Measurements from ENCODE around the gene NKAIN2. TPM values are rescaled to one million over a fixed set of nuclear protein-coding genes. Genes with fewer than 3 reads are reported as not detected.
"Not testable (repeated sequence)": the region's sequence is repeated elsewhere in the genome, so short reads cannot be mapped to it uniquely, and the experiment has no call there.

NKAIN2 gene
- total RNA-seq, 1 donor from 2014 or later: not detected

DNA sequence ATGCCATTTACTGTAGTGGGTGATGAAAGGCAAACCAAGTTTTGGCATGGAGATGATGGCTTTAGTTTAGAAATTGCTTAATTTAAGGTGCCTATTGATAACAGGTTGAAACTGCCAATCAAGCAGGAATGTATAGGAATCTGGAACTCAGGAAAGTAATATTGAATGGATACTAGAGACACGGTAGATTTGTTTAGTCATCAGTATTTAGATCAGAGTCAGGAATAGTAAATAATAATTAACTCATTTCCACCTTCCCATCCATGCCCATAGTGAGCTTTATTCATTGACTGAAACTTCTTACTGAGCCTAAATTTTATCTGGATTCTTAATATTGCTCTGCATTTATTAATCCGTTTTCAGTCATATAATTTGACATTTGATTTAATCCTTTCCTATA lies 500.3 kb downstream of the NKAIN2 start:
- no peak for DNase-seq (ENCODE audit: low read depth in 2 of 2)

DNA sequence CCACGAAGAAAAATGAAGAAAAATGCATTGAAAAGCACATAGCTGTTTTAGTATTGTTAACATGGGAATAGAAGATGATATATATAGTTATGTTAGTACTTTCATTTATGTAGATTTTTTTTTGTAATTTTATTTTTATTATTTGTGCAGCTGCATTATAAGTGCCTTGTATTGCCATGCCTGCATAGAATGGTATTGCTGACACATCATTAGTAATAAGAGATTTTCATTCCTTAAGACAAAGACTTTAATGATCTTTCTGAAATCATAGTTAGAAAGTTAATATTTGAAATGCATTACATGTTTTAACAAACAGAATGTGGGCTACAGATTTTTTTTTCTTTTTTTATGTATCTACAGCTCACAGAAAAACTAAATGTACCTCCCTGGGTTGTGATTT lies 506.5 kb downstream of the NKAIN2 start:
- DNase-seq (ENCODE audit: low read depth in 2 of 2): no peak

DNA sequence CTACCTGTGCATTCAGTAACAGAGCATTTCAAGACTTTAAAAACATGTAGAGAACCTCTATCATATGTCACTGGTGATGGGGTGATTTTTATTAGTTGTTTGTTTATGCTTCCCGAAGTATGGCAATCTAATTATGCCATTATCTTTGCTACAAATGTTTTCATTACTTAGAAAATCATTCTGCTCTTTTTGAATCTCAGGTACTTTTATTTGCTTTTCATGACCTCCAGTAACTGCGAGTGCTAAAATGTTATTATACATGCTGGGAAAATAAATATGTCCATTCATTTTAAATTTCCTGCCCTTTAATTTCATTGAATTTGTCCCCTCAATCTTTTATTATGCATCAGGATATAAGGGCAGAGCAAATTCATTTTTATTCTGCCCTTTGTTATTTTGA lies 515.7 kb downstream of the NKAIN2 start:
- no peak for DNase-seq (ENCODE audit: low read depth in 2 of 2)

DNA sequence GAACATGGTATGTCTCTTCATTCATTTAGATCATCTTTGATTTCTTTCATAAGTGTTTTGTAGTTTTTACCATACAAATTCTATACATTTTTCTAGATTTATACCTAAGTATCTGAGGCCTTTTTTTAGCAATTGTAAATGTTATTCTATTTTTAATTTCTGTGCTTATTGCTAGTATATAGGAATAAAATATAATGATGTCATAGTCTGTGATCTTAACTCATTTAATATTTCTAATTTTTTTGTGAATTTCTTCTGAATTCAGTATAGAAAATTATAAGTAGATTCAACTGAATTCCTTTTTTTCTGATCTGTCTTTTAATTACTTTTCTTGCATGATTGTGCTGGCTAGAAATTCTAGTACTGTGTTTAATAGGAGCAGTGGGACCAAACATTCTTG lies 520.6 kb downstream of the NKAIN2 start:
- no peak for DNase-seq (ENCODE audit: low read depth in 2 of 2)

DNA sequence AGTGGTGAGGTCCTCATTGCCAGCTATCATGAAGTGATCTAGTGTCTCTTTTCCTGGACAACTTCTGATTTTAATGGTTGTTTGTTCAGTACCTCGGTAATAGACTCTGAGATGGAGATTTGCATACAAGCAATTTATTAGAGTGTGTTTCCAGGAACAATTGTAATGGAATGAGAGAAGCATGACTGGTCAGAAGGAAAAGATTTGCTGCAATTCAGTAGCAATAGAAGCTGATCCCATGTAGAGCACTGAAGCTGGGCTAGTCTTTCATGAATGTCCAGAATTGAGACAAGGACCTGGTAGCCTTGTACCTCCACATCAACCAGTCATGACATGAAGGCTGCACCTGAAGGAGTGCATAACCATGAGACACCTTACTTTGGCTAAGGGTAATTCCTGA lies 526.5 kb downstream of the NKAIN2 start:
- DNase-seq (ENCODE audit: low read depth in 2 of 2): no peak

DNA sequence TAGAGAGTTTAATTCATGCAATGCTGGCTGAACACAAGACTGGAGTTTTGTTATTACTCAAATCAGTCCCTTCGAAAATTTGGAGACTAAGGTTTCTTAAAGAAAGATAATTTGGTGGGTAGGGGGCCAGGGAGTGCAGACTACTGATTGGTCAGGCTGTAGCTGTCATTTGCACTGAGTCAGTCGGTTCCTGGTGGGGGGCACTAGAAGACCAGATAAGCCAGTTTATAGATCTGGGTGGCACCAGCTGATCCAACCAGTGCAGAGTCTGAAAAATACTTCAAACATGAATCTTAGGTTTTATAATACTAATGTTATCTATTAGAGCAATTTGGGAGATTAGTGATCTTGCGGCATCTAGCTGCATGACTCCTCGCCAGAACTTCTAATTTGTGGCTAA lies 530.7 kb downstream of the NKAIN2 start:
- no peak for DNase-seq (ENCODE audit: low read depth in 2 of 2)

DNA sequence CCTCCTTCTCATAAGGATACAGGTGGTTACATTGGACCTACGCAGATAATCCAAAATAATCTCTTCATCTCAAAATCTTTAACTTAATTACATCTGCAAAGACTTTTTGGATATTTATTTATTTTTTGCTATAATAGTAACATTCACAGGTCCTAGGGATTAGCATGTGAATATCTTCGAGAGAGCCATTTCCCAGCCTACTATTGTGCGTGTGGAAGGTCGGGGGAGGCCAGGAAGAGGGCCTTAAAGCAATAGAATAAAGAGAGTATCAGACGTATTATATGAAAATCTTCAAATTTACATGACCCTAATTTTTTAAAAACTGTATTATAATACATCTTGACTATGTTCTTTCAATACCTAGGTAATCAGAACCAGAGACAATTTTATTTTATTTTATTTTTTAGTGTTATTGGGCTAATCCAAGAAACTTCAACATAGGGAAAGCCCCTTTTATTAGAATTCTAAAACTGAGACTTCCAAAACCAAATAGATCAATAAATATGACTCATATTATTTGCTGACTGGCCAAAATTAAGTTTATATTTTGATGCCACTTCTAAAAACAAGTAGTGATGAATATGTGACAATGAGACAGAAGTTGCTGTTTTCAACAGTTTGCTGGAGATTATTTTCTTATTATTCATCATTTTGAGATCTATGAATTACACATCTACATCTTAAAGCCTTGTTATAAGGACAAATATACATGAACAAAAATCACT lies 536.1 kb downstream of the NKAIN2 start:
- DNase-seq (ENCODE audit: low read depth in 2 of 2): no peak

DNA sequence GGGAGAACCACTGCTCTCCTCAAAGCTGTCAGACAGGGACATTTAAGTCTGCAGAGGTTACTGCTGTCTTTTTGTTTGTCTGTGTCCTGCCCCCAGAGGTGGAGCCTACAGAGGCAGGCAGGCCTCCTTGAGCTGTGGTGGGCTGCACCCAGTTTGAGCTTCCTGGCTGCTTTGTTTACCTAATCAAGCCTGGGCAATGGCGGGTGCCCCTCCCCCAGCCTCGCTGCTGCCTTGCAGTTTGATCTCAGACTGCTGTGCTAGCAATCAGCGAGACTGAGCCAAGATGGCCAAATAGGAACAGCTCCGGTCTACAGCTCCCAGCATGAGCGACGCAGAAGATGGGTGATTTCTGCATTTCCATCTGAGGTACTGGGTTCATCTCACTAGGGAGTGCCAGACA lies 544.7 kb downstream of the NKAIN2 start:
- DNase-seq (ENCODE audit: low read depth in 2 of 2): not testable (repeated sequence)

DNA sequence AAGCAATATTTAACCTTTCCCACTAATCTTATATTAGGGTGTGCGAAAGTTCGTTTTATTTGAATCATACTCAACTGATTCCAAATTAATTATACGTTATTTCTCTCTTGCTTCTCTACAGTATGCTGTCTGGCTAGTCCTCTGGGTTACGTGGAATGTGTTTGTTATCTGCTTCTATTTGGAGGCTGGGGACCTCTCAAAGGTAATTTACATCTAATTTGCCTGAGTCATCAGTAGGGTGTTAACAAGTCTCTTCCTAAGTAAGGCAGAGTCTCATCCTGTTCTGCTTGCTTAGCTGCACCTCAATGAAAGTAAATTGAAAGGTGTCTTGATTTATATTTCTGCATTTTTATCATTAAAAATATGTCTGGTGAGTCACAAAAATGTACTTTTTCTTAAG lies 551.5 kb downstream of the NKAIN2 start:
- DNase-seq (ENCODE audit: low read depth in 2 of 2): no peak

DNA sequence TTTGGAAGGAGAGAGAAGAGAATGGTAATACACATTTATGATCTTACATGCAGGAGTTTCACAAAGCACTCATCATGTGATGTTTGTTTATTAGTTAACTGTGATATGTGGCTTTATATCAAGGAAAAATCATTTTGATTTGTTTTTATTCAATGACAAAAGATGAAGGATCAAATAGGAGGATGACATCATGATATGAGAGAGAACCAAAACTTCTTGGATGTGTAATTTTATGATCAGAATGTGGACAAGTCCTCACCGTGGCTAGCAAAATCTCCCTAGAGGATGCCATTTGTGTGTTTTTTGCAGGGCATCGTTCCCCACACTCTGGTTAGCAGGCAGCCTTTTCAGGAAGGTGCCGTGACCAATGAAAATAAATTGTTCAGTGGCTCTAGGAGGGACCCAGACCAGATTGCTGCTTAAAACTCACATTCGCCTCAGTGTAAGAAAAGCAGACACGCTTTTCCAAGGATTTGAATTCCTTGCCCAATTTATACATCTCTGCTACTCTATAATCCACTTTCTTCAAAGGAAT lies 552.7 kb downstream of the NKAIN2 start:
- DNase-seq (ENCODE audit: low read depth in 2 of 2): no peak

DNA sequence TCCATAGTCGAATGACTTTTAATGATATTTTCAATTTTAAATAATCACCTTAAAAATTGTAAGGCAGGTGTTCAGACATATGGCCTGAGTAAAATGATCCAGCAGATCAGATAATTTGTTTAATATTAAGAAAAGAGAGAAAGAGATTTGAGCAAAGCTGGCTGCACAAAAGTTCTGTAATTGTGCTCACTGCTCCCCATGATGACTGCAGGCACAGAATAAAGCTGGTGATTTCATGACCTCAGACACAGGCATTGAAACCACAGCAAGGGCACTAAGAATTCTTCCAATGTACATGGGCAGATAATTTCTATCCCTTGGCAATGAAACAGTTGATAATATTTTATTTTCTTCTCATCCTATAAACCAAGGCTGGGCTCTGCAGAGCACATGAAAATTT lies 553.1 kb downstream of the NKAIN2 start:
- no peak for DNase-seq (ENCODE audit: low read depth in 2 of 2)

DNA sequence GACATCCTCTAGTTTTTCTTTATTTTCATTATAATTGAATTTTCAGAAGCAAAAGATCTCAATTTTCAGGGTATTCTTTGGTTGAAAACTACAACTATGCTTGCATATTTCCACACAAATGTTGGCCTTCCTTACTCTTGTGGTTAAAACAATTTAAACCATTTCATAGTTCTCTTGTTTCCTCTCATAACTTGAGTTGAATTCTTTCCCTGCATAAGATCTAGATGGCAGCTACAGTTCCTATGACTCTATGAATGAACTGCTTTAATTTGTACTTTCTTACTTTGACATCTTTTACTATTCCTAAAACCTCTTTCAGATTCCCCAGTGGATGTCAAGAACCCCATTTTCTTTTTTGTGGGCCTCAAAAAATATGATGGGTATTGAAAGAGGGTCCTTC lies 564.5 kb downstream of the NKAIN2 start:
- no peak for DNase-seq (ENCODE audit: low read depth in 2 of 2)

DNA sequence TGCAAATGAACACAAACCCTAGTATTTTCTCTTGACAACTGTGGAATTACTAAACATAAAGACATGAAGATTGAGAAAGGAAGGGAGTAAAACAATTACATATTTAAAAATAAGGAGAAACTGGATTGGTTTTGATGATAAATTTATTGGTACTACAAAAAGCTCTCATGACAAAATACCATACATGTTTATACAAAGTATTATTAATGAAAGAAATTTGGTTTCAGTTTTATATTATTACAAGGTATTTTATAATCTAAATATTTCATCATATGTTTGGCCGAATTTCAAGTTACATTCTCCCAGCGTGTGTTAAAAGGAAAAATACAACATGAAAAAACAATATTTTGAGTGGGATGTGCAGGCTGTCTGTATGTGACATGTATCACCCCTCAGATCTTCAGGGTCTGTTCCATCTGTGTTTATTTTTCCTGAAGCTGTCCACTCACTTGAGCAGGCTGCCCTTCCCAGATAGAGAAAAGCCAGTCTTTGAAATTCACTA lies 568.4 kb downstream of the NKAIN2 start:
- DNase-seq (ENCODE audit: low read depth in 2 of 2): peak in 1 of 2 donors; percentile 6

DNA sequence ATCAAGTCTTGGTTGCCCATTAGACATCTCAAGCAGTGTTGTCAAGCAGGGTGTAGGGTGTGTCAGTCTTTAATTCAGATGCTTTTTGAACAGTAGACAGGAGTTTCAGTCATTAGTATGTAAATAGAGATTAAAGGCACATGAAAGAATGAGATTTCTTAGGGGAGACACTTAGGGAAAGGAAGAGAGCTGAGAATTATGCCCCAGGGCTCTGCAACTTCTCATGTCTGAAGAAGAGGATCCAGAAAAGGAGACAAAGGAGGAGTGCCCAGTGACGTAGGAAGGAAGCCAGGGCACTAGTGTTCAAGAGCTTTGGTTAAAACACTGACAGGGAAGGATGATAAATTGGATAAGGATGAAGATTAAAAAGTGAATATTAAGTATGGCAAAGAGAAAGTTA lies 569.7 kb downstream of the NKAIN2 start:
- no peak for DNase-seq (ENCODE audit: low read depth in 2 of 2)

DNA sequence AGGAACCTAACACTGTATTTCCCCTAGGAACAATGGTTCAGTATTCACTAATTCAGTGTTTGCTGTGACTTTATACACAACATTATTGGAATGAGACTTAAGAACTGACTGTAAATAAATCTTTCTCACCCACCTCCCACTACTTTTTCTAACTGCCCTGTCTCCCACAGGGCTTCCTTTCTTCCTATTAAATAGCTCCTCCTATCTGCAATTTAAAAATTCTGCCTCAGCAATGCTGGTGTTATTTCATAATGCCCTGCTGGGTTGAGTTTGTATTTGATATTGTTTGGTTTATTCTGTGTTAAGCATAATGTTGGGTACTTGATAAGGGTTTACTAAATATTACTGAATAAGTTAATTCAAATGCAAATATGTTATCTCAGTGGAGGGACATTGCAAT lies 585.5 kb downstream of the NKAIN2 start:
- no peak for DNase-seq (ENCODE audit: low read depth in 2 of 2)

DNA sequence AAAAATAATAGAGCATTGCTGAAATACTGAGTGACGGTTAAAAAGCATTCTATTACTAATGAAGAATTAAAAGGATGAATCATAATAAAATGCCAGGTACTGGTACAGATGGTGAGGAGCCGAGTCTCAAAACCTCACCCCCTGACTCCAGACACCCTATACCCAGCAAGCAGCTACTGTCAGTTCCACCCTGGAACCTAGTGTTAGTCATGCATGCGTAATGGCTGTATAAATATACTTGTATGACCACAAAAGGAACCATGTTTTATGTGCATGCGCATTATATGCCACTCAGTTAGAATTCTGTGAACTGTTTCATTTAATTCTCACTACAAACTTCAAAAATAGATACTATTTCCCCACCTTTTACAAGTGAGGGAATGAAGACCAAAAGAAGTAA lies 589.9 kb downstream of the NKAIN2 start:
- no peak for DNase-seq (ENCODE audit: low read depth in 2 of 2)

DNA sequence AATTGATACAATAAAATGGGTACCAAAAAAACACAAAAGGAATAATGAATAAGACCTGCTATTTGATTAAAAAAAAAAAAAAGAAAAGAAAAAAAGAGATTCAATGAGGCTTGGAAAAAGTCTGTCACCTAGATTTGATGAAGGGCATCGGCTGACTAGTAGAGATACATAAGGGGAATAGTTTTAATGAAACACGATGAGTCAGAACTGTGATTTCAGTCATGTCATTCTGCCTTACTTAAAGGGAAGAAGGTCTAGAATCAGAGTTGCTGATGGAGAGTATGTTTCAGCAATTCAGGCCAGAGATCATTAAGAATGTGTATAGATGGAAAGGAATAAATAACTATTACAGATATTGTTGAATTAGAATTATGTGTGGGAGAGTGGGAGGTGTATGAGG lies 592.7 kb downstream of the NKAIN2 start:
- DNase-seq (ENCODE audit: low read depth in 2 of 2): no peak

DNA sequence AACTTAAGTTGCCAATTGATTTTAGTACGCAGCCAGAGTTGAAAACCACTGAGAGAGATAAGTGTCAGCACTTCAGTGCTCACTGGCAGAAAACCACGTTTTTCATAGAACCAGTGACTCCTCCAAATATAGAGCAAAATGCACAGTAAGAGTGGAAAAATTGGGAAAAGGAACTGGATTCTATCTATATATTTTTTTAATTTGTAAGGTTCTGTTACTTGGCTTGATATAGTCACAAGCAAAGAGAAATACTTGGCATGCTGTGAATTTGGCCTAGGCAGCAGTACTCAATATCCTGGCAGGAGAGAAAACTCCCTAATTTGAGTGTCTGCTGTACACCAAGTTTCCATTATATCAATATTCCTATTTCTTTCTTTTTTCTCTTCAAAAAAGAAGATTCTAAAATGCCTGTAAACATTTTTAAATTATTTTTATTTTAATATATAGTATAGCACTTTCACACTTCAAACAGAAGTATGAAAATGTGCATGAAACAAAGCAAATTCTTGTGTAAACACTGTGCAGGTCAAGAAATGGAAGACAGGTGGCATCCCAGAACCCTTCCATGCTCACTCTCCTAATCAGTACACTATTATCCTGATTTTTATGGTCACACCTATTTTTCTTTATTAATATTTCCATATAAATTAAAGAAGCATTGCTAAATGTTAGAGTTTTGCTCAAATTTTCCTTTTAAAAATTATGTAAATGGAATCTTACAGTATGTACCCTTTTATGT lies 596.8 kb downstream of the NKAIN2 start:
- DNase-seq (ENCODE audit: low read depth in 2 of 2): no peak

DNA sequence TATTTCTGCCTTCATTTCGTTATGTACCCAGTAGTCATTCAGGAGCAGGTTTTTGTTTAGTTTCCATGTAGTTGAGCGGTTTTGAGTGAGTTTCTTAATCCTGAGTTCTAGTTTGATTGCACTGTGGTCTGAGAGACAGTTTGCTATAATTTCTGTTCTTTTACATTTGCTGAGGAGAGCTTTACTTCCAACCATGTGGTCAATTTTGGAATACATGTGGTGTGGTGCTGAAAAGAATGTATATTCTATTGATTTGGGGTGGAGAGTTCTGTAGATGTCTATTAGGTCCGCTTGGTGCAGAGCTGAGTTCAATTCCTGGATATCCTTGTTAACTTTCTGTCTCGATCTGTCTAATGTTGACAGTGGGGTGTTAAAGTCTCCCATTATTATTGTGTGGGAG lies 606.8 kb downstream of the NKAIN2 start:
- DNase-seq (ENCODE audit: low read depth in 2 of 2): not testable (repeated sequence)

DNA sequence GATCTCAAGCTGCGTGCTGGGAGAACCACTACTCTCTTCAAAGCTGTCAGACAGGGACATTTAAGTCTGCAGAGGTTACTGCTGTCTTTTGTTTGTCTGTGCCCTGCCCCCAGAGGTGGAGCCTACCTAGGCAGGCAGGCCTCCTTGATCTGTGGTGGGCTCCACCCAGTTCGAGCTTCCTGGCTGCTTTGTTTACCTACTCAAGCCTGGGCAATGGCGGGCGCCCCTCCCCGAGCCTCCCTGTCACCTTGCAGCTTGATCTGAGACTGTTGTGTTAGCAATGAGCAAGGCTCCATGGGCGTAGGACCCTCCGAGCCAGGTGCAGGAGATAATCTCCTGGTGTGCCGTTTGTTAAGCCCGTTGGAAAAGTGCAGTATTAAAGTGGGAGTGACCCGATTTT lies 609.0 kb downstream of the NKAIN2 start:
- not testable (repeated sequence) for DNase-seq (ENCODE audit: low read depth in 2 of 2)

DNA sequence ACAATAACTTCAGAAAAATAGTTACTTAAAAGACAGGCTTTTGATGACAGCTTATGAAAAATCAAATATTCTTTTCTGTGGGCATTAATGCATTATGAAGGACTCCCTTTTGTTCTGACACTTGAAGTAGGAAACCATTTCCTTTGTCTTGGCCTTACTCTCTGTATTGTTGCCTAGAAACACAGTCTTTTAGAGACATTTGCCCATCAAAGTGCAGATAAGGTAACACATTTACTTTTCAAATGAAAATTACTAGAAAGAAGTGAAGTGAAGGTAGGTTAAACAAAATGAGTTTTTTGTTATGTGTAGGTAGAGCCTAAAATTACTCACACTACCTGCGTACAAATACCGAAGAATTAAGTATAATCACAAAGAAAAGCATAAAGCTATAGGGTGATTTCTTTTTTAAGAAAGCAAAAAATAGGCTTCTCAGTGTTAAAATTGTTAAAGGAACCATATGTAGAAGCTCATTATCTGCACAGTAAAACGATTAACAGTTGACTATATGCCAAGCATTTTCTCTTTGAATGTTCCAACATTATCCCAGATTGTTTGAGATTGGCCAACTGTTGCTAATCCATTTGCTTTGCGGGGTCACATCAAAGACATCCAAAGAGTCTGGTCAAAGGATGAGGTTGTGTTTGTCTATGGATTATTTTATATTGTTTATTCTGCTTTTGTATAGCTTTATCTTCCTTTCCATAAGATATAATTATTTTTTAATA lies 616.6 kb downstream of the NKAIN2 start:
- no peak for DNase-seq (ENCODE audit: low read depth in 2 of 2)

DNA sequence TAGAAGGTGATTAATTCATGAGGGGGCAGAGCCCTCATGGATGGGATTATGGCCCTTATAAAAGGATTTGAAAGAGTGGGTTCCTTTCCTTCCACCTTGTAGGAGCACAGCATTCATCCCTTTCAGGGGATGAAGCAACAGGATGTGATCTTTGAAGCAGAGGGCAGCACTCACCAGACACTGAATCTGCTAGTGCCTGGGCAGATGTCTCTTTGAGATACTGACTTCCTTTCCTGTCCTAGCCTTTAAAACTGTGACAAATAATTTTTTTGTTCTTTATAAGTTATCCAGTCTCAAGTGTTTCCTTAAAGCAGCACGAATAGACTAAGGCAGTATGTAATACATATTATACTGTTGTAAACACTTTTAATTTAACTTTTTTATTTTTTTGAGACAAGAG lies 620.0 kb downstream of the NKAIN2 start:
- DNase-seq (ENCODE audit: low read depth in 2 of 2): no peak

Measured in lung microvascular endothelial cell (primary cell).